Astrocyte (in vitro differentiated cells and primary cell): ENCODE results near the gene PRKCH.

Source experiments
- EZH2 ChIP-seq: IDR thresholded peaks from 2 replicates; pipeline ENCODE4 v1.6.1; 2012; ENCODE audit warnings: mild to moderate bottlenecking, low read length, inconsistent platforms; ENCODE audit not compliant: insufficient read depth
- TF ChIP-seq, protein P1 (sequence below): IDR thresholded peaks from 2 replicates; pipeline ENCODE4 v1.5.1; 2011; ENCODE audit warnings: low read depth, mild to moderate bottlenecking, inconsistent platforms, low read length, moderate library complexity; ENCODE audit not compliant: insufficient read depth

DNA sequence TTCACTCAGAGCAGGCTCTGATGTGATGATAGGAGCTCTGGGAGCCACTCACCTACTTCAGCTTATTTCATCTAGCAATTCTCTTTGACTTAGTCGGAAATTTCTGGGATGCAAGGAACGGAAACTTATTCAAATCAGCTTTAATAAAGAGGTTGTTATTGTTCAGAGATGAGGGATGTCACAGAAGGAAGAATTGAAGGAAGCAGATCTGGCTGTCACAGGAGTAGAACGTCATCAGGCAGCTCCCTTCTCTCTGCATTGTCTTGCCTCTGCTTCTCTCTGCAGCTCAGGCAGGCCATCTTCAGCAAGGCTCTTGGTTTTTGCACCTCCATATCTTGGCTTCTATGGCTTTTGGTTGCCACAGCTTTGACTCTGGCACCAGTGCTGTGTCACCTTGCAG lies 32.7 kb upstream of the PRKCH start:
- TF ChIP-seq EZH2, result no peak
- TF ChIP-seq, protein P1, sequence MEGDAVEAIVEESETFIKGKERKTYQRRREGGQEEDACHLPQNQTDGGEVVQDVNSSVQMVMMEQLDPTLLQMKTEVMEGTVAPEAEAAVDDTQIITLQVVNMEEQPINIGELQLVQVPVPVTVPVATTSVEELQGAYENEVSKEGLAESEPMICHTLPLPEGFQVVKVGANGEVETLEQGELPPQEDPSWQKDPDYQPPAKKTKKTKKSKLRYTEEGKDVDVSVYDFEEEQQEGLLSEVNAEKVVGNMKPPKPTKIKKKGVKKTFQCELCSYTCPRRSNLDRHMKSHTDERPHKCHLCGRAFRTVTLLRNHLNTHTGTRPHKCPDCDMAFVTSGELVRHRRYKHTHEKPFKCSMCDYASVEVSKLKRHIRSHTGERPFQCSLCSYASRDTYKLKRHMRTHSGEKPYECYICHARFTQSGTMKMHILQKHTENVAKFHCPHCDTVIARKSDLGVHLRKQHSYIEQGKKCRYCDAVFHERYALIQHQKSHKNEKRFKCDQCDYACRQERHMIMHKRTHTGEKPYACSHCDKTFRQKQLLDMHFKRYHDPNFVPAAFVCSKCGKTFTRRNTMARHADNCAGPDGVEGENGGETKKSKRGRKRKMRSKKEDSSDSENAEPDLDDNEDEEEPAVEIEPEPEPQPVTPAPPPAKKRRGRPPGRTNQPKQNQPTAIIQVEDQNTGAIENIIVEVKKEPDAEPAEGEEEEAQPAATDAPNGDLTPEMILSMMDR, result no peak
